Measurements from ENCODE around the gene NSG2. TPM values are rescaled to one million over a fixed set of nuclear protein-coding genes. Genes with fewer than 3 reads are reported as not detected.

NSG2 gene
- total and polyA plus RNA-seq, 2 donors (not counting 1 experiment from before 2014, with no cell fraction given) = not detected

GRCh38 chr5:174090129-174090528 lies 44.6 kb downstream of the NSG2 start:
- ATAC-seq (ENCODE audit: low read depth) (no peak), DNase-seq (no peak)
- Histone ChIP-seq H4K20me1 (ENCODE audit: control insufficient read depth, insufficient read depth, low read length, poor library complexity, severe bottlenecking) (no peaks in the 10 kb centered on the region), H3K9ac (ENCODE audit: low read length) (no peak overlapping the region), H3K27me3 (replicated peaks in 1 of 4; ENCODE audit: control extremely low read depth in 1 of 4, control insufficient read depth in 3 of 4, insufficient read depth in 4 of 4, low read length in 3 of 4) (no peaks in the 10 kb centered on the region), H3K36me3 (replicated peaks in 1 of 2; ENCODE audit: control extremely low read depth in 1 of 2, control insufficient read depth in 1 of 2, extremely low read depth in 1 of 2, insufficient read depth in 2 of 2, low read length in 1 of 2) (no peaks in the 10 kb centered on the region), H2AFZ (ENCODE audit: insufficient read depth, low read depth, low read length, poor library complexity, severe bottlenecking) (no peak overlapping the region), H3K27ac (ENCODE audit: low read length in 2 of 2) (no peak overlapping the region), H3K4me3 (ENCODE audit: control extremely low read depth in 1 of 5, extremely low read depth in 1 of 5, insufficient read depth in 1 of 5, low read depth in 2 of 5, low read length in 4 of 5) (no peak overlapping the region), H3K4me2 (replicated peaks; ENCODE audit: low read depth, low read length, poor library complexity, severe bottlenecking) (no peak overlapping the region), H3K9me3 (ENCODE audit: control extremely low read depth in 1 of 3, control insufficient read depth in 2 of 3, insufficient read depth in 1 of 3, low read length in 2 of 3) (no peaks in the 10 kb centered on the region), H3K4me1 (ENCODE audit: control insufficient read depth in 2 of 2, insufficient read depth in 2 of 2, low read length in 2 of 2) (no peaks in the 10 kb centered on the region), H3K79me2 (ENCODE audit: control insufficient read depth, insufficient read depth, low read length) (no peaks in the 10 kb centered on the region)
- Mint-ChIP-seq H3K4me3 (no peak overlapping the region), H3K4me1 (no peaks in the 10 kb centered on the region), H3K27me3 (peaks cover 9% of the 10 kb centered on the region), H3K27ac (no peak overlapping the region), H3K9me3 (ENCODE audit: insufficient read depth) (no peaks in the 10 kb centered on the region)
- ChIA-PET POLR2A (no interaction called here), CTCF (no interaction called here)
- 84% methylated on average over 7 of the region's 10 CpGs for WGBS (ENCODE audit: insufficient coverage)
- intact Hi-C loops (cut with micrococcal nuclease) = no loop called here
- no peak for TF ChIP-seq CTCF (IDR thresholded peaks at IDR 0.05)
- TF ChIP-seq EZH2 (IDR thresholded peaks at IDR 0.05; ENCODE audit: borderline replicate concordance, insufficient read depth, low read depth, low read length, poor library complexity, severe bottlenecking) = no peak

DNA sequence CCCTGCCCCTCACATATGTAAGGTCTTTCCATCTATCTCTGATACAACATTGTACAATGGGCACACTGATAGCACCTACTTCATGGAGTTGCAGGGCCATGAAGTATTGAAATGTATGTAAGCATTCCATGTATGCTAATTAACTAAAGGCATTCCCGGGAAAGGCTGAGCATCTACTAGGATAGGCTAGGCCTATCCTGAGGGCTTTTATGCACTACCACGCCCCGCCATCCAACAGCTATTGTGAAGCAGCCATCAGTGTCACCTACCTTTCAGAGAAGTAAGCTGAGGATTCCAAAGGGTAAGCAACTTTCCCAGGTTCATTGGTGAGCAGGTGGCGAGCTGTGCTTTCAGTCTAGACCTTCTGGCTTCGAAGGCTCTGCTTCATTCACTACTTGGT lies 47.6 kb downstream of the NSG2 start:
- H3K27me3 Mint-ChIP-seq = peaks cover 9% of the 10 kb centered on the region

More for the DNA sequence above, 47.6 kb downstream of the NSG2 start:
- H2AFZ ChIP-seq (ENCODE audit: insufficient read depth, low read depth, low read length, poor library complexity, severe bottlenecking) = no peak overlapping the region
- no peaks in the 10 kb centered on the region for H3K27me3 ChIP-seq (replicated peaks in 1 of 4; ENCODE audit: control extremely low read depth in 1 of 4, control insufficient read depth in 3 of 4, insufficient read depth in 4 of 4, low read length in 3 of 4)
- no peak for TF ChIP-seq CTCF (IDR thresholded peaks at IDR 0.05)
- no peak for DNase-seq
- ChIA-PET CTCF (no interaction called here), POLR2A (no interaction called here)
- Mint-ChIP-seq H3K27ac (no peak overlapping the region), H3K4me3 (no peak overlapping the region), H3K9me3 (ENCODE audit: insufficient read depth) (no peaks in the 10 kb centered on the region), H3K4me1 (no peaks in the 10 kb centered on the region)
- H3K9ac ChIP-seq (ENCODE audit: low read length) = no peak overlapping the region
- H3K4me3 ChIP-seq (ENCODE audit: control extremely low read depth in 1 of 5, extremely low read depth in 1 of 5, insufficient read depth in 1 of 5, low read depth in 2 of 5, low read length in 4 of 5) = no peak overlapping the region
- peaks cover 0 to 3% (median 0%) of the 10 kb centered on the region in 3 donors for H3K9me3 ChIP-seq (ENCODE audit: control extremely low read depth in 1 of 3, control insufficient read depth in 2 of 3, insufficient read depth in 1 of 3, low read length in 2 of 3)
- no peaks in the 10 kb centered on the region for H3K36me3 ChIP-seq (replicated peaks in 1 of 2; ENCODE audit: control extremely low read depth in 1 of 2, control insufficient read depth in 1 of 2, extremely low read depth in 1 of 2, insufficient read depth in 2 of 2, low read length in 1 of 2)
- no peaks in the 10 kb centered on the region for H3K4me1 ChIP-seq (ENCODE audit: control insufficient read depth in 2 of 2, insufficient read depth in 2 of 2, low read length in 2 of 2)
- no peak for ATAC-seq (ENCODE audit: low read depth)
- H3K79me2 ChIP-seq (ENCODE audit: control insufficient read depth, insufficient read depth, low read length) = no peaks in the 10 kb centered on the region
- no peak overlapping the region for H3K27ac ChIP-seq (ENCODE audit: low read length in 2 of 2)
- no peak overlapping the region for H3K4me2 ChIP-seq (replicated peaks; ENCODE audit: low read depth, low read length, poor library complexity, severe bottlenecking)
- no peaks in the 10 kb centered on the region for H4K20me1 ChIP-seq (ENCODE audit: control insufficient read depth, insufficient read depth, low read length, poor library complexity, severe bottlenecking)
- WGBS (ENCODE audit: insufficient coverage) = 69% methylated on average over 5 of the region's 5 CpGs
- intact Hi-C loops (cut with micrococcal nuclease) = no loop called here

All from B cell (primary cell).